H9 (cell line): ENCODE data around the gene PDE1C. TPM values are rescaled to one million over a fixed set of nuclear protein-coding genes. Genes with fewer than 3 reads are reported as not detected.

Experiments
- DNase-seq: peaks from one replicate; pipeline ENCODE4 v3.0.0-alpha.2; 2017
- H2AFZ ChIP-seq: one replicate; pipeline ENCODE4 v1.6.1; 2013; ENCODE audit warnings: mild to moderate bottlenecking, low read length, control low read depth, moderate library complexity
- H2AK5ac ChIP-seq: 2 replicates; pipeline ENCODE4 v1.6.1; 2013; ENCODE audit warnings: low read length, control low read depth, mixed read lengths; ENCODE audit not compliant: insufficient read length
- H2BK120ac ChIP-seq: one replicate; pipeline ENCODE4 v1.6.1; 2013; ENCODE audit warnings: low read depth, mild to moderate bottlenecking, low read length, control low read depth, inconsistent platforms; ENCODE audit not compliant: poor library complexity, severe bottlenecking
- H2BK12ac ChIP-seq: 2 replicates; pipeline ENCODE4 v1.6.1; 2013; ENCODE audit warnings: low read length, control low read depth, mixed read lengths, low read depth; ENCODE audit not compliant: insufficient read length
- H2BK15ac ChIP-seq: 2 replicates; pipeline ENCODE4 v1.6.1; 2013; ENCODE audit warnings: low read depth, low read length, control low read depth
- H2BK20ac ChIP-seq: one replicate; pipeline ENCODE4 v1.6.1; 2013; ENCODE audit warnings: low read depth, mild to moderate bottlenecking, low read length, control low read depth, inconsistent platforms; ENCODE audit not compliant: poor library complexity, severe bottlenecking
- H2BK5ac ChIP-seq: 2 replicates; pipeline ENCODE4 v1.6.1; 2013; ENCODE audit warnings: low read length, control low read depth, mixed read lengths; ENCODE audit not compliant: insufficient read length
- H3K14ac ChIP-seq: 2 replicates; pipeline ENCODE4 v1.6.1; 2013; ENCODE audit warnings: low read length, control low read depth; ENCODE audit not compliant: insufficient read depth
- H3K18ac ChIP-seq: 2 replicates; pipeline ENCODE4 v1.6.1; 2013; ENCODE audit warnings: low read depth, mild to moderate bottlenecking, mixed read lengths, low read length, control low read depth; ENCODE audit not compliant: insufficient read length
- H3K23ac ChIP-seq: 2 replicates; pipeline ENCODE4 v1.6.1; 2013; ENCODE audit warnings: low read length, control low read depth, mixed read lengths, low read depth; ENCODE audit not compliant: insufficient read length
- H3K23me2 ChIP-seq: 2 replicates; pipeline ENCODE4 v1.6.1; 2013; ENCODE audit warnings: low read depth, mild to moderate bottlenecking, mixed read lengths, low read length, control low read depth; ENCODE audit not compliant: insufficient read length, poor library complexity, severe bottlenecking
- H3K27ac ChIP-seq: 2 replicates; pipeline ENCODE4 v1.5.1; 2013; ENCODE audit warnings: low read length, control low read depth, mixed read lengths, low read depth; ENCODE audit not compliant: insufficient read length
- H3K27me3 ChIP-seq: 2 replicates; pipeline ENCODE4 v1.6.1; 2013; ENCODE audit warnings: low read length, control low read depth, inconsistent platforms; ENCODE audit not compliant: insufficient read depth
- H3K4ac ChIP-seq: 2 replicates; pipeline ENCODE4 v1.6.1; 2013; ENCODE audit warnings: low read depth, mild to moderate bottlenecking, control low read depth, inconsistent platforms, low read length, moderate library complexity
- H3K4me1 ChIP-seq: 2 replicates; pipeline ENCODE4 v1.6.1; 2013; ENCODE audit warnings: low read length, control low read depth, inconsistent platforms; ENCODE audit not compliant: insufficient read depth
- H3K4me2 ChIP-seq: 2 replicates; pipeline ENCODE4 v1.6.1; 2013; ENCODE audit warnings: low read length, control low read depth, mixed read lengths; ENCODE audit not compliant: insufficient read length, insufficient read depth
- H3K56ac ChIP-seq: 2 replicates; pipeline ENCODE4 v1.6.1; 2013; ENCODE audit warnings: low read depth, mild to moderate bottlenecking, mixed read lengths, low read length, control low read depth; ENCODE audit not compliant: insufficient read length
- H3K79me1 ChIP-seq: 2 replicates; pipeline ENCODE4 v1.6.1; 2013; ENCODE audit warnings: low read depth, mild to moderate bottlenecking, moderate library complexity, low read length, control low read depth, inconsistent platforms; ENCODE audit not compliant: insufficient read depth, poor library complexity, severe bottlenecking
- H3K79me2 ChIP-seq: 2 replicates; pipeline ENCODE4 v1.6.1; 2013; ENCODE audit warnings: low read length, control low read depth, inconsistent platforms; ENCODE audit not compliant: insufficient read depth
- H3K9ac ChIP-seq: 2 replicates; pipeline ENCODE4 v1.6.1; 2013; ENCODE audit warnings: low read length, control low read depth, mixed read lengths; ENCODE audit not compliant: insufficient read length; ENCODE audit errors: extremely low read depth
- H3K9me3 ChIP-seq: one replicate; pipeline ENCODE4 v1.6.1; 2013; ENCODE audit warnings: low read depth, low read length, inconsistent platforms; ENCODE audit not compliant: control insufficient read depth
- H3T11ph ChIP-seq: one replicate; pipeline ENCODE4 v1.6.1; 2013; ENCODE audit warnings: mild to moderate bottlenecking, low read length, control low read depth, inconsistent platforms
- H4K20me1 ChIP-seq: one replicate; pipeline ENCODE4 v1.6.1; 2013; ENCODE audit not compliant: control insufficient read depth, insufficient read length, insufficient read depth
- H4K5ac ChIP-seq: 2 replicates; pipeline ENCODE4 v1.6.1; 2013; ENCODE audit warnings: low read depth, mild to moderate bottlenecking, mixed read lengths, low read length, control low read depth; ENCODE audit not compliant: insufficient read length
- H4K8ac ChIP-seq: replicated peaks from 2 replicates; pipeline ENCODE4 v1.6.1; 2013; ENCODE audit warnings: low read length, control low read depth, mixed read lengths, low read depth; ENCODE audit not compliant: insufficient read length
- H4K91ac ChIP-seq: 2 replicates; pipeline ENCODE4 v1.6.1; 2013; ENCODE audit warnings: low read depth, mild to moderate bottlenecking, moderate library complexity, mixed read lengths, low read length, control low read depth; ENCODE audit not compliant: insufficient read length
- H3K27ac Mint-ChIP-seq, 3 experiments: 2 replicates in 2 of 3; 3 replicates in 1 of 3; pipeline ENCODE4 v1.8.0; 2020 to 2021; ENCODE audit warnings: mixed read lengths in 3 of 3, mild to moderate bottlenecking in 1 of 3, moderate library complexity in 1 of 3
- H3K27me3 Mint-ChIP-seq: 2 replicates; pipeline ENCODE4 v1.8.0; 2021; ENCODE audit warnings: low read depth, mild to moderate bottlenecking, moderate library complexity, mixed read lengths
- H3K36me3 Mint-ChIP-seq, 3 experiments: 2 replicates in 2 of 3; 3 replicates in 1 of 3; pipeline ENCODE4 v1.8.0; 2020 to 2021; ENCODE audit warnings: low read depth in 3 of 3, mixed read lengths in 3 of 3; ENCODE audit not compliant: insufficient read depth in 1 of 3
- H3K4me1 Mint-ChIP-seq, 2 experiments: 2 replicates each; pipeline ENCODE4 v1.8.0; 2020; ENCODE audit warnings: mixed read lengths in 2 of 2
- H3K4me3 Mint-ChIP-seq, 2 experiments: 2 replicates in 1 of 2; 3 replicates in 1 of 2; pipeline ENCODE4 v1.8.0; 2020 to 2021; ENCODE audit warnings: mild to moderate bottlenecking in 2 of 2, mixed read lengths in 2 of 2, moderate library complexity in 1 of 2
- H3K9me3 Mint-ChIP-seq, 2 experiments: 2 replicates in 1 of 2; 3 replicates in 1 of 2; pipeline ENCODE4 v1.8.0; 2020; ENCODE audit warnings: mild to moderate bottlenecking in 2 of 2, mixed read lengths in 2 of 2, moderate library complexity in 1 of 2
- CTCF ChIP-seq: fragments of 200-600 bp; sonication (generic); conservative IDR thresholded peaks from 3 replicates; pipeline ENCODE4 v1.8.0; 2021; ENCODE audit warnings: antibody characterized with exemption, mild to moderate bottlenecking
- WGBS: extraction: QIAGEN DNeasy Blood & Tissue Kit; methylation state at CpG from one replicate; pipeline ENCODE4 v1.1.7; 2013; ENCODE audit warnings: missing lambda C conversion rate, low lambda C conversion rate, mixed read lengths; ENCODE audit not compliant: insufficient read length; ENCODE audit errors: extremely low coverage; 5-methylcytosine and 5-hydroxymethylcytosine counted together
- total RNA-seq: library from RNA; stranded (reverse); gene quantifications from 2 replicates; pipeline ENCODE4 v1.2.1, GENCODE V29; 2021

Gene PDE1C
- total RNA-seq, 1 experiment from 2014 or later = 0.17 TPM

- no peak overlapping the region for H3K18ac ChIP-seq
- Mint-ChIP-seq H3K27me3 (peaks cover 2% of the 10 kb centered on the region), H3K27ac (no peak overlapping the region), H3K4me3 (no peak overlapping the region), H3K4me1 (no peaks in the 10 kb centered on the region), H3K36me3 (peaks cover 8 to 16% (median 14%) of the 10 kb centered on the region in 3 experiments), H3K9me3 (peaks cover 34 to 42% of the 10 kb centered on the region in 2 experiments)
- H2BK12ac ChIP-seq = no peak overlapping the region
- H3K23ac ChIP-seq = no peak overlapping the region
- H3K9me3 ChIP-seq = peaks cover 8% of the 10 kb centered on the region
- H2AFZ ChIP-seq = no peak overlapping the region
- no peak for DNase-seq
- H2BK120ac ChIP-seq = no peak overlapping the region
- no peaks in the 10 kb centered on the region for H4K20me1 ChIP-seq
- no peak overlapping the region for H4K91ac ChIP-seq
- WGBS = no CpG with 5 or more reads among the region's 8 CpGs
- no peaks in the 10 kb centered on the region for H3K4me1 ChIP-seq
- H3K27ac ChIP-seq = no peak overlapping the region
- H3K79me1 ChIP-seq = no peaks in the 10 kb centered on the region
- H3K4ac ChIP-seq = no peak overlapping the region
- no peak overlapping the region for H3K14ac ChIP-seq
- no peak overlapping the region for H3T11ph ChIP-seq
- no peak overlapping the region for H2BK15ac ChIP-seq
- no peak overlapping the region for H3K9ac ChIP-seq
- H2BK5ac ChIP-seq = no peak overlapping the region
- H3K56ac ChIP-seq = no peak overlapping the region
- H4K8ac ChIP-seq = no peak overlapping the region
- H4K5ac ChIP-seq = no peak overlapping the region
- TF ChIP-seq CTCF = no peak
- H3K23me2 ChIP-seq = no peaks in the 10 kb centered on the region
- no peaks in the 10 kb centered on the region for H3K27me3 ChIP-seq
- H3K4me2 ChIP-seq = no peak overlapping the region
- H2AK5ac ChIP-seq = no peak overlapping the region
- no peak overlapping the region for H2BK20ac ChIP-seq
- no peaks in the 10 kb centered on the region for H3K79me2 ChIP-seq
Measured at GRCh38 chr7:31963569-31964175, 106.5 kb downstream of the PDE1C start.
